Mucosa of descending colon (tissue), 3 donors: Measurements from ENCODE around the gene CDKN2B. TPM values are rescaled to one million over a fixed set of nuclear protein-coding genes. Genes with fewer than 3 reads are reported as not detected.

Experiments
- ATAC-seq: fragments of 200-7000 bp; cut with Tn5 transposase; one replicate; pipeline ENCODE4 v1.9.1; 2020; ENCODE audit warnings: mild to moderate bottlenecking, moderate library complexity
- DNase-seq, 3 donors: peaks; one replicate each; pipeline ENCODE4 v3.0.0-alpha.2; 2020
- H3K36me3 ChIP-seq: fragments of 200-600 bp; one replicate; pipeline ENCODE4 v1.8.0; 2021; ENCODE audit warnings: low read depth, mild to moderate bottlenecking
- H3K4me1 ChIP-seq: fragments of 200-600 bp; one replicate; pipeline ENCODE4 v1.8.0; 2021; ENCODE audit warnings: low read depth, mild to moderate bottlenecking
- H3K4me3 ChIP-seq: fragments of 200-600 bp; one replicate; pipeline ENCODE4 v1.8.0; 2021; ENCODE audit warnings: mild to moderate bottlenecking
- H3K9me3 ChIP-seq: fragments of 200-600 bp; one replicate; pipeline ENCODE4 v1.8.0; 2021; ENCODE audit warnings: mild to moderate bottlenecking
- intact Hi-C, 2 donors: fragments of 100-400 bp; cut with DNase I in 1 of 2; cut with micrococcal nuclease in 1 of 2; formaldehyde crosslinking; loops; one replicate each; pipeline versions ENCODE4 v1.11.0 to v1.11.1; 2022; cut with DNase I, micrococcal nuclease
- total RNA-seq, 3 donors: library from RNA; stranded (reverse); fragmentation: NEBNext Ultra II Directional in 2 of 3; extraction: Animal tissue kit (Norgen Biotek cat#: 25700) in 2 of 3; gene quantifications; one replicate each; pipeline versions ENCODE4 v1.2.1 to v1.2.4, GENCODE V29; 2021 to 2023
- TF ChIP-seq, protein P1 (sequence below): fragments of 200-600 bp; IDR thresholded peaks from one replicate; pipeline ENCODE4 v1.8.0; 2022; ENCODE audit warnings: antibody characterized with exemption, mild to moderate bottlenecking
- donor health status: DM: no; HTN: no; CAD: no; lungs with moderate emphysema.
- donor health status: DM: no; HTN: no; CAD: no.
- donor health status: DM: no; HTN: yes; CAD: no.

Gene CDKN2B
- total RNA-seq, 3 donors from 2014 or later: 64.8 to 192 (median 119) TPM

DNA sequence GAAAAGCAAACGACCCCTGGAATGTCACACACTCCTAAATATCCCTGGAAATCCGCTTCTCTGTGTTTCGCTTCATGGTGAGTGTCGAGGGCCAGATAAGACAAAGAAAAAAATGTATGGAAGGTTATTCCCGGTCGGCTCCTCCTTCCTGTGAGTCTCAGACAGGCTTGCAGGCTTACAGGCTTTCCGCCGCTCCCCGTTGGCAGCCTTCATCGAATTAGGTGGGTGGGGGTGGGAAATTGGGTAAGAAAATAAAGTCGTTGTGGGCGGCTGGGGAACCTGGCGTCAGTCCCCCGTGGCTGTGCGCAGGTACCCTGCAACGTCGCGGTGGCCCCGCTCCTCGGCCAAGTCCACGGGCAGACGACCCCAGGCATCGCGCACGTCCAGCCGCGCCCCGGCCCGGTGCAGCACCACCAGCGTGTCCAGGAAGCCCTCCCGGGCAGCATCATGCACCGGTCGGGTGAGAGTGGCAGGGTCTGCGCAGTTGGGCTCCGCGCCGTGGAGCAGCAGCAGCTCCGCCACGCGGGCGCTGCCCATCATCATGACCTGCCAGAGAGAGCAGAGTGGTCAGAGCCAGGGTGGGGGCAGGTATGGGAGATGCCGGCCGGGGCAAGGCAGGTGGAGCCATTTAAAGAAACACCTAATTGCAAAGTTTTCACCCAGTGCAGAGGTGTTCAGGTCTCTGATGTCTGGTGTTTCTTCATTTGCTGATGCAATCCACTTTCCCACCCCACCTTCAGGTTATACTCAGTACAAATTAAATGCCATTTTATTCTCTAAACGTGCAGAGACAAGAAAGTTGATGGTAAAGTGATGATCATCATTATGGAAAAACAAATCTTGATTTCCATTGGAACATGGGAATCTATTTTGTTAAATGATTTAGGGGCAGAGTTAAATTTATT is 3.2 kb downstream of the CDKN2B start:
- no peaks in the 10 kb centered on the region for H3K36me3 ChIP-seq
- H3K4me3 ChIP-seq: no peak overlapping the region
- no peaks in the 10 kb centered on the region for H3K4me1 ChIP-seq
- TF ChIP-seq, protein P1, sequence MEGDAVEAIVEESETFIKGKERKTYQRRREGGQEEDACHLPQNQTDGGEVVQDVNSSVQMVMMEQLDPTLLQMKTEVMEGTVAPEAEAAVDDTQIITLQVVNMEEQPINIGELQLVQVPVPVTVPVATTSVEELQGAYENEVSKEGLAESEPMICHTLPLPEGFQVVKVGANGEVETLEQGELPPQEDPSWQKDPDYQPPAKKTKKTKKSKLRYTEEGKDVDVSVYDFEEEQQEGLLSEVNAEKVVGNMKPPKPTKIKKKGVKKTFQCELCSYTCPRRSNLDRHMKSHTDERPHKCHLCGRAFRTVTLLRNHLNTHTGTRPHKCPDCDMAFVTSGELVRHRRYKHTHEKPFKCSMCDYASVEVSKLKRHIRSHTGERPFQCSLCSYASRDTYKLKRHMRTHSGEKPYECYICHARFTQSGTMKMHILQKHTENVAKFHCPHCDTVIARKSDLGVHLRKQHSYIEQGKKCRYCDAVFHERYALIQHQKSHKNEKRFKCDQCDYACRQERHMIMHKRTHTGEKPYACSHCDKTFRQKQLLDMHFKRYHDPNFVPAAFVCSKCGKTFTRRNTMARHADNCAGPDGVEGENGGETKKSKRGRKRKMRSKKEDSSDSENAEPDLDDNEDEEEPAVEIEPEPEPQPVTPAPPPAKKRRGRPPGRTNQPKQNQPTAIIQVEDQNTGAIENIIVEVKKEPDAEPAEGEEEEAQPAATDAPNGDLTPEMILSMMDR: no peak
- no peaks in the 10 kb centered on the region for H3K9me3 ChIP-seq
- ATAC-seq (no peak), DNase-seq (no peak)
- intact Hi-C loops: no loop called here

DNA sequence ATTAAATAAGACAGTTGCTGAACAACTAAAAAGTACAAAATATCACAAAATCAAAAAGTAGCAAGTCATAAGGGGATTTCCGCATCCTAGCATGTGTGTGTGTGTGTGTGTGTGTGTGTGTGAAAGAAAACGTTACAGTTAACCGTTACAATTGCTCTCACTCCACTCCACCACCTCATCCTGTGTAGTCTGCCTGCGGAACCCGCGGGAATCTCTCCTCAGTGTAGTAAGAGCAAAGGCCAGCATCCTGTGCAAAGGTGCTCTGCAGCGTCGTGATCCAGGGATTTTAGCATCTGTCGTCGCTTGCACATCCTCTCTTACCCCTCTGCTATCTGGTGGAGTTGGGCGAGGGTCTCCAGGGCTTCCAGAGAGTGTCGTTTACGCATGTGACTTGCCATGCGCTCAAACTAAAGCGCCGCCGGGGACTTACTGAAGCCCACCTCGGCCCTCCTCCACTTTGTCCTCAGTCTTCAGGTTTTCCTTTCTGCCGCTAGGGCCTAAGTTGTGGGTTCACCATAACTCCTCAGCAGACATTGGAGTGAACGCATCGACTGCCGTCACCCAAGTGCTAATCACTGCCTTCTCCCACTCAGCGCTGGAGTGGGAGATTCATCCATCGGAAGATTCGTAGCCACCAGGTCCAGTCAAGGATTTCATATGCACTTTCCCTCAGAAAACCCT is 3.9 kb downstream of the CDKN2B start:
- Histone ChIP-seq H3K4me3 (no peak overlapping the region), H3K36me3 (no peaks in the 10 kb centered on the region), H3K9me3 (no peaks in the 10 kb centered on the region), H3K4me1 (no peaks in the 10 kb centered on the region)
- intact Hi-C loops: no loop called here
- TF ChIP-seq, protein P1: no peak
- ATAC-seq: no peak
- no peak for DNase-seq

DNA sequence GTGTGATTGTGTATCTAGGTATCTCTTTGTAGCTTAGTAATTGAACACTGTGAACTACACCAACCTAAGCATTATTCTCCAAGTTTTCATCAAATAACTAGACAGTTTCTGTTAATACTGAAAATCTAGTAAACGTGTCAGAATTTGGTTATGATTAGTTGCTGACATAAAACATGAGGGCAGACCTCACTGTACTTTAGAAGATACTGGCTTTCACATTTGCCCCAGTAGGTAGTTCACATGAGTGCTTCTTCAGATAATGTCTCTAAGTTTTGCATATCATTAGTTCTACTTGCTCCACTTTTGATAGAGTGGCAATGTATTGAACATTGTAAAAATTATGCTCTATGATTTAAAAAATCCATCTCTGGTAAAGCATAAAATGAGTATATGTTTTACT is 7.1 kb downstream of the CDKN2B start:
- Histone ChIP-seq H3K9me3 (no peaks in the 10 kb centered on the region), H3K36me3 (no peaks in the 10 kb centered on the region), H3K4me1 (no peaks in the 10 kb centered on the region), H3K4me3 (no peak overlapping the region)
- ATAC-seq: no peak
- intact Hi-C loops: no loop called here
- TF ChIP-seq, protein P1: no peak
- DNase-seq: no peak

DNA sequence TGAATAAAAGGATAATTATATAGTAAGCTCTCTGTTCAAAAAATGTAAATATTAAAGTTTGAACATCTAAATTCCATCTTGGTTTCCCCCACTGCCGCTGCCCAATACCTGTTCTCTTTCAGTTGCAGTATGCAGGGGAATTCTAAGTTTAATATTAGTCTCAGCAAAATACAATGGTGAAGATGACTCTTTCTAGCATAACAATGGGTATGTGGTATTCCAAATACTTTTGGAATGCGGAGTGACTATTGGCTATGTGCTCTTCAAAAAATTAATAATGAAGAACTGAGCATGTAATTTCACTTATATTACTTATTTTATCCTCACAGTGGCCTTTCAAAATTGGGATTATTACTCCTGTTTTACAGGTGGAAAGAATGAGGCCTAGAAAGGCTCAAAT is 11.1 kb downstream of the CDKN2B start:
- H3K36me3 ChIP-seq: no peaks in the 10 kb centered on the region
- TF ChIP-seq, protein P1: no peak
- intact Hi-C loops: no loop called here
- no peaks in the 10 kb centered on the region for H3K9me3 ChIP-seq
- DNase-seq (no peak), ATAC-seq (no peak)
- peaks cover 5% of the 10 kb centered on the region for H3K4me1 ChIP-seq
- H3K4me3 ChIP-seq: no peak overlapping the region

DNA sequence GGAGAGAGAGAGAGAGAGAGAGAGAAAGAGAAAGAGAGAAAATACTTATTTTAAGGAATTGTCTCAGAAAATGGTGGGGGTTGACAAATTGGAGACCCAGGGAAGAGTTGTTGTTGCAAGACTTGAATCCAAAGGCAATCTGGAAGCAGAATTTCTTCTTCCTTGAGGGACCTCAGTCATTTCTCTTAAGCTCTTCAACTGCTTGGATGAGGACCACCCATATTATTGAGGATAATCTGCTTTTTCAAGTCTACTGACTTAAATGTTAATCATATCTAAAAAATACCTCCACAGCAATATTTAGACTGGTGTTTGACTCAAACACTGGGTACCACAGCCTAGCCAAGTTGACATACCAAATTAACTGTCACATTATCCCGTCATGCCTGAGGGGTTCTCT is 11.6 kb downstream of the CDKN2B start:
- H3K9me3 ChIP-seq: no peaks in the 10 kb centered on the region
- intact Hi-C loops: no loop called here

More for the DNA sequence above, 11.6 kb downstream of the CDKN2B start:
- H3K4me1 ChIP-seq: peaks cover 5% of the 10 kb centered on the region
- ATAC-seq: no peak
- TF ChIP-seq, protein P1: no peak
- no peaks in the 10 kb centered on the region for H3K36me3 ChIP-seq
- no peak overlapping the region for H3K4me3 ChIP-seq
- DNase-seq: no peak
